ENCODE data around the gene SHISA4. TPM values are rescaled to one million over a fixed set of nuclear protein-coding genes. Genes with fewer than 3 reads are reported as not detected.

SHISA4 gene
- total and polyA plus RNA-seq, 3 experiments from 2014 or later, result 0.24 to 0.88 (median 0.41) TPM

DNA sequence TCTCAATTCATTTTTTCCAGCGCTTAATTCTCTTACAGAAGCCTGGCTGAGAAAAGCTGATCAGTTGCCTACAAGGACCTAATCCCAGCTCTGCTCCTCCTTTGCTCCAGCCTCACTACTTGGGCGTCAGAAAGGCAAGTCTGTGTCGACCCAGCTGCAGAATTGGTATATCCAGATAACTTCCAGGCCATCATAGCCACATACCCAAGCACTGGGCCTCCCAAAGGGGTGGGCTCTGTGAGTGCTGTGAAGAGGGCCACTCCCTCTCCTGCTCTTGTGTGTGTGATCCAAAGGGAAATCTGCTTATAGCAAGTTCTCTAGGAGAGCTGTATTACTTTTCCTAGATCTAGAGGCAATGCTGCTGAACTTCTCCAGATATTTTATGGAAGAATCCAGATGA is 39.6 kb downstream of the SHISA4 start:
- Mint-ChIP-seq H3K4me3 (no peak overlapping the region), H3K9me3 (no peaks in the 10 kb centered on the region), H3K36me3 (no peaks in the 10 kb centered on the region), H3K27me3 (peaks cover 8 to 14% of the 10 kb centered on the region in 2 donors), H3K4me1 (no peaks in the 10 kb centered on the region), H3K27ac (no peak overlapping the region)
- POLR2A ChIA-PET, result no interaction called here
- CTCF ChIA-PET, result no interaction called here
- Histone ChIP-seq H3K27ac (ENCODE audit: low read depth, low read length) (no peak overlapping the region), H3K27me3 (ENCODE audit: insufficient read depth, low read length, poor library complexity, severe bottlenecking) (no peaks in the 10 kb centered on the region), H3K4me3 (ENCODE audit: low read length) (no peak overlapping the region), H3K9me3 (ENCODE audit: low read length) (no peaks in the 10 kb centered on the region), H3K4me1 (ENCODE audit: insufficient read depth, low read length) (no peaks in the 10 kb centered on the region), H3K36me3 (ENCODE audit: insufficient read depth, low read length) (no peaks in the 10 kb centered on the region)
- no peak for DNase-seq

DNA sequence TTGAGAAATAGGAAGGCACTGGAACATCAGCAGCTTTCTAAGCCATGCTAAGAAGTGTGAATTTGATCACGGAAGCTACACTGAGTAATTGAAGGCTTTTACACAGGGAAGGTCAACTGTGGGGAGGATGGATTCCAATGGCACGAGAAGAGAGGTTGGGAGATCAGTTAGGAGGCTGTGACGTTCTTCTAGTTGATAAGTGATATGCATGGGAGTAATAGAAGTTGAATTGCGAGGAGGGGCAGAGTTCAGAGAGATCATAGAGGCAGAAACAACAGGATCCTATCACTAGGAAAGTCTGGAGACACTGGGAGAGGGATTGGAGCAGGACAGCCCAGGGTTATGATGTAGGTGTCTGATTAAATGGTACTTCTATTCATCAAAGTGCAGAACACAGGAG is 41.4 kb downstream of the SHISA4 start:
- DNase-seq, result no peak
- H3K4me3 Mint-ChIP-seq, result no peak overlapping the region
- H3K4me1 ChIP-seq (ENCODE audit: insufficient read depth, low read length), result no peaks in the 10 kb centered on the region
- no peaks in the 10 kb centered on the region for H3K27me3 ChIP-seq (ENCODE audit: insufficient read depth, low read length, poor library complexity, severe bottlenecking)
- H3K4me1 Mint-ChIP-seq, result no peaks in the 10 kb centered on the region
- POLR2A ChIA-PET, result no interaction called here
- no peaks in the 10 kb centered on the region for H3K9me3 ChIP-seq (ENCODE audit: low read length)
- no peaks in the 10 kb centered on the region for H3K36me3 ChIP-seq (ENCODE audit: insufficient read depth, low read length)
- no peaks in the 10 kb centered on the region for H3K36me3 Mint-ChIP-seq
- H3K27ac ChIP-seq (ENCODE audit: low read depth, low read length), result no peak overlapping the region
- H3K27me3 Mint-ChIP-seq, result peaks cover 5 to 17% of the 10 kb centered on the region in 2 donors
- H3K27ac Mint-ChIP-seq, result no peak overlapping the region
- H3K4me3 ChIP-seq (ENCODE audit: low read length), result no peak overlapping the region
- CTCF ChIA-PET, result no interaction called here
- H3K9me3 Mint-ChIP-seq, result no peaks in the 10 kb centered on the region

DNA sequence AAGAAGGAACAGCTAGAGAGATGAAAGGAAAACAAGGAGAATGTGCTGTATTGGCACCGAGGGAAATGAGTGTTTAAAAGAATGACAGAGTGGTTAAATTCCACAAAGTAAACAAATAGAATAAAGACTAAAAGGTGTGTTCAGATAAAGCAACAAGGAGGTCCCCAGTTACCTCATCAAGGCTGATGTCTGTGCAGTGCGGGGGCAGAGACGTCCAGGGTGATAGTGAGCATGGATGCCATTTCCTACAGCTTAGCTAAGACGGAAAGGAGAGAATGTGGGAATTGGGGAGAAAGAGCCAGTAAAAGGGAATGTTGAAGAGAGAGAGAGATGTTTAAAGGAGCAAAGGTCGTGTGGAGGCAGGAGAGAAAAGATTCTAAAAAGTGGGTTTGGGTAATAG is 42.1 kb downstream of the SHISA4 start:
- no peaks in the 10 kb centered on the region for H3K36me3 Mint-ChIP-seq
- no peak overlapping the region for H3K27ac Mint-ChIP-seq
- H3K4me3 ChIP-seq (ENCODE audit: low read length), result no peak overlapping the region
- H3K27ac ChIP-seq (ENCODE audit: low read depth, low read length), result no peak overlapping the region
- H3K4me3 Mint-ChIP-seq, result no peak overlapping the region
- H3K27me3 Mint-ChIP-seq, result peaks cover 5 to 14% of the 10 kb centered on the region in 2 donors
- no peaks in the 10 kb centered on the region for H3K27me3 ChIP-seq (ENCODE audit: insufficient read depth, low read length, poor library complexity, severe bottlenecking)
- H3K9me3 Mint-ChIP-seq, result no peaks in the 10 kb centered on the region
- CTCF ChIA-PET, result no interaction called here
- no peak for DNase-seq
- POLR2A ChIA-PET, result no interaction called here
- H3K4me1 Mint-ChIP-seq, result no peaks in the 10 kb centered on the region
- no peaks in the 10 kb centered on the region for H3K36me3 ChIP-seq (ENCODE audit: insufficient read depth, low read length)
- no peaks in the 10 kb centered on the region for H3K4me1 ChIP-seq (ENCODE audit: insufficient read depth, low read length)
- no peaks in the 10 kb centered on the region for H3K9me3 ChIP-seq (ENCODE audit: low read length)

DNA sequence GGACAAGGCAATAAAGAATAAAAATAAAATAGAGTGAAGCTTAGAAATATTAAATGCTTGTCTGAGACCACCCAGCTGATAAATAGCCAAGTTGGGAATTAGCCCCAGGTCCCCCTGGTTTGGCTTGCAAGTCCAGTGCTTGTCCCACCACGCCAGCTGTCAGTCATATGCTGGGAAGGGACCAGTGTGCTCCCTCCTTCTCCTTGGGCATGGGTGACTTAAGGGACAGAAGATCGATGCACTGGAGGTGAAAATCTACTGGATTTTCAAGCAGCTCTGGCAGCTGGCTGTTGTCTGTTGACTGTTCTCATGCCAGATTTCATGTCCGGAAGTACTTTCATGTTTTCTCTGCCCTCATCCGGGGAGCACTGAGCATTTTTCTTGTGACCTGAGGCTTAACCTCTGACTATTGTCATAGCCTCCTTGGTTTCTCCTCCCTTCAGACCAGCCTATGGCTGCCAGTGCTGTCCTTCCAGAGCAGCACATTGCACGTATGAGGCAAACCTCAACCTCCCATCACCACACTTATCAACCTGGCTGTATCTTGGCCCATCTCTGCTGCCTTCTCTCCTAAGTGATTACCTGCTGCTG is 45.2 kb downstream of the SHISA4 start:
- H3K4me1 ChIP-seq (ENCODE audit: insufficient read depth, low read length), result no peaks in the 10 kb centered on the region
- H3K36me3 ChIP-seq (ENCODE audit: insufficient read depth, low read length), result no peaks in the 10 kb centered on the region
- Mint-ChIP-seq H3K27ac (no peak overlapping the region), H3K4me3 (no peak overlapping the region), H3K27me3 (peaks cover 5 to 17% of the 10 kb centered on the region in 2 donors), H3K4me1 (no peaks in the 10 kb centered on the region), H3K9me3 (peaks cover 0 to 3% (median 0%) of the 10 kb centered on the region in 5 donors), H3K36me3 (no peaks in the 10 kb centered on the region)
- CTCF ChIA-PET, result no interaction called here
- no peaks in the 10 kb centered on the region for H3K9me3 ChIP-seq (ENCODE audit: low read length)
- no peak overlapping the region for H3K27ac ChIP-seq (ENCODE audit: low read depth, low read length)
- DNase-seq, result no peak
- H3K27me3 ChIP-seq (ENCODE audit: insufficient read depth, low read length, poor library complexity, severe bottlenecking), result no peaks in the 10 kb centered on the region
- POLR2A ChIA-PET, result no interaction called here
- H3K4me3 ChIP-seq (ENCODE audit: low read length), result no peak overlapping the region

DNA sequence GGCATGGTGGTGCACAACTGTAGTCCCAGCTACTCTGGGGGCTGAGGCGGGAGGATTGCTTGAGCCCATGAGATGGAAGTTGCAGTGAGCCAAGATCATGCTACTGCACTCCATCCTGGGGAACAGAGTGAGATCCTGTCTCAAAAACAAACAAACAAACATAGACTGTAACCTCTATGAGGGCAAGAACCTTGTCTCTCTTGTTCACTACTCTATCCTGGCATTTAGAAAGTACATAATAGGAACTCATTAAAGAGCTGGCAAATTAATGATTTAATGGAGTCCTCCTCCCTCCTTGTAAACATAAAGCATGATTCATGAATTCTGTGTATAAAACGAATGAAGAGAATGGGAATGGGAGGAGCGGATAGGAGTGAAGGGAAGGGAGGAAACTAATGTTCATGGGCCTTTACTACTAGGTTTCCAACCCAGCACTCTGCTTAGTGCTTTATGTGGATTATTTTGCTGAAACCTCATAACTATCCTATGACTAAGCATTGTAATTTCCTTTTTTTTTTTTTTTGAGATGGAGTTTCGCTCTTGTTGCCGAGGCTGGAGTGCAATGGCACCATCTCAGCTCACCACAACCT is 49.0 kb downstream of the SHISA4 start:
- Mint-ChIP-seq H3K27me3 (peaks cover 5 to 24% of the 10 kb centered on the region in 2 donors), H3K4me3 (no peak overlapping the region), H3K4me1 (no peaks in the 10 kb centered on the region), H3K9me3 (peaks cover 0 to 3% (median 0%) of the 10 kb centered on the region in 5 donors), H3K36me3 (no peaks in the 10 kb centered on the region), H3K27ac (no peak overlapping the region)
- DNase-seq, result no peak
- CTCF ChIA-PET, result no interaction called here
- H3K4me1 ChIP-seq (ENCODE audit: insufficient read depth, low read length), result no peaks in the 10 kb centered on the region
- no peaks in the 10 kb centered on the region for H3K36me3 ChIP-seq (ENCODE audit: insufficient read depth, low read length)
- no peaks in the 10 kb centered on the region for H3K27me3 ChIP-seq (ENCODE audit: insufficient read depth, low read length, poor library complexity, severe bottlenecking)
- H3K27ac ChIP-seq (ENCODE audit: low read depth, low read length), result no peak overlapping the region
- POLR2A ChIA-PET, result no interaction called here
- no peak overlapping the region for H3K4me3 ChIP-seq (ENCODE audit: low read length)
- no peaks in the 10 kb centered on the region for H3K9me3 ChIP-seq (ENCODE audit: low read length)

DNA sequence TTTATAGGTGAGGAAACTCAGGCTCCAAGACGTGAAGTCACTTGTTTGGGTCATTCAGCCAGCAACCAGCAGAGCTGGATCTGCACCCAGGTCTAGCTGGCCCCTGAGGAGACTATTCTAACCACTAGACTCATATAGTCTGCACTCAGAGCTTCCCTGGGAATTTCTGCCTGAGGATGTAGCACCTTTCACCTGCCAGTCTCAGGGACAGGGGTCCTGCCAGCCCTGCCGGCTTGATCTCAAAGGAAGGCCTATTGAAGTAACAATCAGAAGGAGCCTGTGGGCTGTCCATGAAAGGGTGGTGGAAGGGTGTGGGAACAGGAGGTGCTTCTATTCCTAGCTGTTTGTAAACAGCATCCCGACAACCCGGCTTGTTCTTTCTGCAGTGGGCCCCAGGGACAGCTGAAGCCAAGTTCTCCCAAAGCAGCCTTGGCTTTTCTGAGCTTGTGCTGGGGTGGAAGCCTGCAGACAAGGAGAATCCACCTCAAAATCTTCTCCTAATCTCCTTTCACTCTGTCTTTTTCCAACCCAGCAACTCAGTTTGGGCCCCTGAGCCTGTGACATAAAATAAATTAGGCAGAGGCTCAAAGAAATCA is 49.8 kb downstream of the SHISA4 start:
- Mint-ChIP-seq H3K9me3 (peaks cover 0 to 3% (median 0%) of the 10 kb centered on the region in 5 donors), H3K4me3 (no peak overlapping the region), H3K4me1 (no peaks in the 10 kb centered on the region), H3K27me3 (peaks cover 5 to 32% of the 10 kb centered on the region in 2 donors), H3K27ac (no peak overlapping the region), H3K36me3 (no peaks in the 10 kb centered on the region)
- Histone ChIP-seq H3K27me3 (ENCODE audit: insufficient read depth, low read length, poor library complexity, severe bottlenecking) (no peaks in the 10 kb centered on the region), H3K4me3 (ENCODE audit: low read length) (no peak overlapping the region), H3K36me3 (ENCODE audit: insufficient read depth, low read length) (no peaks in the 10 kb centered on the region), H3K4me1 (ENCODE audit: insufficient read depth, low read length) (no peaks in the 10 kb centered on the region), H3K27ac (ENCODE audit: low read depth, low read length) (no peak overlapping the region), H3K9me3 (ENCODE audit: low read length) (no peaks in the 10 kb centered on the region)
- ChIA-PET CTCF (no interaction called here), POLR2A (no interaction called here)
- no peak for DNase-seq

DNA sequence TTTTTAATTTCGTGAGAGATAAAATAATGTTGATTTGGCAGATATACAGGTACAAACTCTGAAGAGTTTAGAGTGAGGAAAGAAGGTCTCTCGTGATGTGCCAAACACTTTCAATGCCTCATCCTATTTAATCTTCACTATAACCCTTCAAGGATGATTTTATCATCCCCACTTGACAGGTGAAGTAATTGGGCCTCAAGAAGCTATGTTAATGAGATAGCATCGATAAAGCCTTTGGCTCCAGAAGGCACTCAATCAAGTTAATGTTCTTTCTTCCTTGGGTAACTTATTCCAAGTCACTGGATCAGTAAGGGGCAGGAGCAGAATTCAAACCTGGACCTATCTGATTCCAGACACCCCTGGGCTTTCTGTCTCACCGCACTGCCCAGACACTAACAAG is 50.5 kb downstream of the SHISA4 start:
- Mint-ChIP-seq H3K27ac (no peak overlapping the region), H3K4me3 (no peak overlapping the region), H3K36me3 (no peaks in the 10 kb centered on the region), H3K9me3 (peaks cover 0 to 3% (median 0%) of the 10 kb centered on the region in 5 donors), H3K4me1 (no peaks in the 10 kb centered on the region), H3K27me3 (peaks cover 5 to 38% of the 10 kb centered on the region in 2 donors)
- DNase-seq, result no peak
- ChIA-PET POLR2A (no interaction called here), CTCF (no interaction called here)
- Histone ChIP-seq H3K4me3 (ENCODE audit: low read length) (no peak overlapping the region), H3K4me1 (ENCODE audit: insufficient read depth, low read length) (no peaks in the 10 kb centered on the region), H3K9me3 (ENCODE audit: low read length) (no peaks in the 10 kb centered on the region), H3K27ac (ENCODE audit: low read depth, low read length) (no peak overlapping the region), H3K27me3 (ENCODE audit: insufficient read depth, low read length, poor library complexity, severe bottlenecking) (no peaks in the 10 kb centered on the region), H3K36me3 (ENCODE audit: insufficient read depth, low read length) (no peaks in the 10 kb centered on the region)

DNA sequence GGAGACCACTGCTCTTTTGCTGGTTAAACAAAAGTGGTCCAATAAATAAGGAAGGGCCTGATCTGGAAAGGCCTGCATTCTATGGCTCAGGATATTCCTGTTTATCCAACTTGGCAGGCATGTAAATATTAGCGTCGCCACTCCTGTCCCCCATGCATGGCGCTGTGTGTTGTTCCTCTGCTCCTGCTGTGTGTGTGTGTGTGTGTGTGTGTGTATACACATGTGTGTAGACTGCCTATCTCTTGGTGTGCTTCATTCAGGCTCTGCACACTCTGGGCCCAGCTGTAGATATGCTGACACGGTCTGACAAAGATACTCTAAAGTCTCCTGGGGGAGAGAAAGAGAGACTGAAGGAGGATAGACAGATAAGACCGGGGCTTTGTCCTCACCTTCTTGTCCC is 50.9 kb downstream of the SHISA4 start:
- ChIA-PET CTCF (no interaction called here), POLR2A (no interaction called here)
- Mint-ChIP-seq H3K36me3 (no peaks in the 10 kb centered on the region), H3K9me3 (peaks cover 0 to 3% (median 0%) of the 10 kb centered on the region in 5 donors), H3K4me3 (no peak overlapping the region), H3K4me1 (no peaks in the 10 kb centered on the region), H3K27me3 (peaks cover 5 to 42% of the 10 kb centered on the region in 2 donors), H3K27ac (no peak overlapping the region)
- no peaks in the 10 kb centered on the region for H3K27me3 ChIP-seq (ENCODE audit: insufficient read depth, low read length, poor library complexity, severe bottlenecking)
- no peaks in the 10 kb centered on the region for H3K4me1 ChIP-seq (ENCODE audit: insufficient read depth, low read length)
- no peak overlapping the region for H3K4me3 ChIP-seq (ENCODE audit: low read length)
- no peaks in the 10 kb centered on the region for H3K36me3 ChIP-seq (ENCODE audit: insufficient read depth, low read length)
- H3K9me3 ChIP-seq (ENCODE audit: low read length), result no peaks in the 10 kb centered on the region
- no peak for DNase-seq
- no peak overlapping the region for H3K27ac ChIP-seq (ENCODE audit: low read depth, low read length)
